Erythroblast (primary cell): ENCODE measurements around the gene ZNF730.

ENCODE experiments used
- GATA1 ChIP-seq: IDR thresholded peaks from 2 replicates; pipeline ENCODE4 v1.6.1; 2011; ENCODE audit warnings: low read depth, mild to moderate bottlenecking, control low read depth, low read length, moderate library complexity
- POLR2A ChIP-seq: IDR thresholded peaks from 2 replicates; pipeline ENCODE4 v1.6.1; 2011; ENCODE audit warnings: mild to moderate bottlenecking, low read length

GRCh38 chr19:23116802-23117571 is at the start of gene ZNF730:
- peak; percentile 28 for TF ChIP-seq POLR2A
- no peak for TF ChIP-seq GATA1
